ENCODE results near the gene CENPU.
"Not testable (repeated sequence)": the region's sequence is repeated elsewhere in the genome, so short reads cannot be mapped to it uniquely, and the experiment has no call there.

DNA sequence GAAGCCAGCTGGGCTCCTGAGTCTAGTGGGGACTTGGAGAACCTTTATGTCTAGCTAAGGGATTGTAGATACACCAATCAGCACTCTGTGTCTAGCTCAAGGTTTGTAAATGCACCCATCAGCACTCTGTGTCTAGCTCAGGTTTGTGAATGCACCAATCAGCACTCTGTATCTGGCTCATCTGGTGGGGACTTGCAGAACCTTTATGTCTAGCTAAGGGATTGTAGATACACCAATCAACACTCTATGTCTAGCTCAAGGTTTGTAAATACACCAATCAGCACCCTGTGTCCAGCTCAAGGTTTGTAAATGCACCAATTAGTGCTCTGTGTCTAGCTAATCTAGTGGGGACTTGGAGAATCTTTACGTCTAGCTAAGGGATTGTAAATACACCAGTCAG is 7.8 kb upstream of the CENPU start:
- TF ChIP-seq, protein P1, sequence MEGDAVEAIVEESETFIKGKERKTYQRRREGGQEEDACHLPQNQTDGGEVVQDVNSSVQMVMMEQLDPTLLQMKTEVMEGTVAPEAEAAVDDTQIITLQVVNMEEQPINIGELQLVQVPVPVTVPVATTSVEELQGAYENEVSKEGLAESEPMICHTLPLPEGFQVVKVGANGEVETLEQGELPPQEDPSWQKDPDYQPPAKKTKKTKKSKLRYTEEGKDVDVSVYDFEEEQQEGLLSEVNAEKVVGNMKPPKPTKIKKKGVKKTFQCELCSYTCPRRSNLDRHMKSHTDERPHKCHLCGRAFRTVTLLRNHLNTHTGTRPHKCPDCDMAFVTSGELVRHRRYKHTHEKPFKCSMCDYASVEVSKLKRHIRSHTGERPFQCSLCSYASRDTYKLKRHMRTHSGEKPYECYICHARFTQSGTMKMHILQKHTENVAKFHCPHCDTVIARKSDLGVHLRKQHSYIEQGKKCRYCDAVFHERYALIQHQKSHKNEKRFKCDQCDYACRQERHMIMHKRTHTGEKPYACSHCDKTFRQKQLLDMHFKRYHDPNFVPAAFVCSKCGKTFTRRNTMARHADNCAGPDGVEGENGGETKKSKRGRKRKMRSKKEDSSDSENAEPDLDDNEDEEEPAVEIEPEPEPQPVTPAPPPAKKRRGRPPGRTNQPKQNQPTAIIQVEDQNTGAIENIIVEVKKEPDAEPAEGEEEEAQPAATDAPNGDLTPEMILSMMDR (IDR thresholded peaks at IDR 0.05): not testable (repeated sequence)
- not testable (repeated sequence) for TF ChIP-seq EZH2 (IDR thresholded peaks at IDR 0.05; ENCODE audit: borderline replicate concordance, insufficient read depth, low read depth, low read length, poor library complexity, severe bottlenecking)
